Stimulated activated CD8-positive, alpha-beta memory T cell treated with anti-CD3 and anti-CD28 coated beads, Interleukin-2, amount 100 ng/mL, for 48 hours (primary cell): ENCODE results near the gene RIMS4.
A peak's percentile ranks its signal among the peaks of the same experiment; 100 is the strongest.

ENCODE experiments used
- DNase-seq, 2 donors: peaks; one replicate each; pipeline ENCODE4 v3.0.0-alpha.2; 2020; ENCODE audit warnings: low read depth in 2 of 2

The RIMS4 gene

DNA sequence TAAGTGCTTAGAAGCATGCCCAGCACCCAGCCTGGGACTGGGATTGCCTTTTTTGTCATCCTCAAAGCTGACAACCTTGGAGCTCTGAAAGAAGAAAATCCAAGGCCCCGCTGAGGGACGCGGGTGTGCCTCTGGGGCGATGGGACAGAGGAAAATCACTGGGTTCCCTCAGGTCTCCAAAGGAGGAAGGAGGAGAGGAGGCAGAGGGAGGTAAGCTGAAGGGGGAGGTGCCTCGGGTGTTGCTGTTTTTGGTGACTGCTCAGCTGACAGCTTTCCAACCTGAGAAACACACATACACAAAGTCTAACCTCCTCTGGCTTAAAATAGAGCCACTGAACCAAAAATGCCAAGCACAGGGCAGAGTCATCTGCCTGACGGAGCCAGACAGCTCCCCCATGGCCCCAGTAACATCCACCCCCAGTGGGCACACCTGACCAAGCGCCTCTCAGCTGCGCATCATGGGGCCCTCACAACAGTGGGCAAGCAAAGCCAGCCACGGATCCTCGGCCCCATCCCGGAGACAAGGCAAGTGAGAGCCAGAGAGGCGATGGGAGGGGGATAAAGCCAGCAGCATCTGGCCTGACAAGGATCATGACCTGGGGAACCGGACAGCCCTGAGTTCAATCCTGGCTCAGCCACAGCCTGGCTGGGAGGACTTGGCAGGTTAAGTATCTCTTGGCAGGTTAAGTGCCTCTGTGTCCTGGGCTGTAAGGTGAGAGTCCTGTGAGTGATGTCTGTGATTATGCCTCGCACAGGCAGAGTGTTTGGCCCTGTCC, 67.9 kb downstream of the RIMS4 start:
- DNase-seq, result no peak

DNA sequence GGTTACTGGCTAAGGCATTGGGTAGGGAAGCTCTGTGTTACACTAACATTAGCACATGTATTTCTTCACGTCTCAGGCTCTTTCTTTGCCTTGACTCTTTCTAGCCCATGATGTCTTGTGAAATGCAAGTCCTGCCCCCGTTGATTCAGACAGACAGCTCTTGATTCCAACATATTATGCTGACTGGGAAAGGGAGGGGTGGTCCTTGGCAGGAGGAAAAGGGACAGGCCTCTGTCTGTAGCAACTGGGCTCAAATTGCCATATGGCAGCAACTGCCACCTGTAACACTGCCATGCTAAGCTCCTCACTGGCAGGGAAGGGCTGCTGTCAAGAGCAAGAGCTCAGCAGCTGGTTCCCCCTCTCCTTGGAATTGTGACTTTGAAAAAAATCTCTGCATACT, 70.4 kb downstream of the RIMS4 start:
- DNase-seq, result no peak

DNA sequence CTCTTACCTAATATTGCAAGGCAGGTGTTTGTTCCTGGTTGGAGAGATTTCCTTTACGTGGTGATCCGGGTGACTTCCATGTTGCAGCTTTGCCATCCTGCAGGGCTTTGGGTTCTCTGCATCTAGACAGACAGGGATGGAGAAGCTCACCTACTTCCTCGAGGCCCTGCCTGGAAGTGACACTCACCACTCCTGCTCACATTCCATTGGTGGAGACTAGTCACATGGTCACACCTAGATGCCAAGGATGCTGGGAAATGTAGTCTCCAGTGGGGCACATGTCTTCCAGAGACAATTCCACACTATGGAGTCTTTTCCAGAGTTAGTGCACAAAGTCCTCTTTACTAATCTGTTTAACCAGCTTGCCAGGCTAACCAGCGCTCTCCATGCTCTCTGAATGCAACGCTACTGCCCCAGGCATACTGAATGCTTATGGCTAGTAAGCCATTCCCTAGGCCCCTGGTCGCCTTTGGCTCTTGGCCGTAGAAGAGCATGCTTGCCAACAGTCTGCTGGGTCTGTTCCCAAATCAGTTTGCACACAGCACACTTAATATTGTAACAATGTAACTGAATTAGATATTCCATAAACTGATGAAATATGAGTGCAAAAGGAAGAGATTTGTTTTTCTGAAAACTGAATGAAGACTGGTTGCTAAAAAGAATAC, 71.4 kb downstream of the RIMS4 start:
- DNase-seq, result no peak

DNA sequence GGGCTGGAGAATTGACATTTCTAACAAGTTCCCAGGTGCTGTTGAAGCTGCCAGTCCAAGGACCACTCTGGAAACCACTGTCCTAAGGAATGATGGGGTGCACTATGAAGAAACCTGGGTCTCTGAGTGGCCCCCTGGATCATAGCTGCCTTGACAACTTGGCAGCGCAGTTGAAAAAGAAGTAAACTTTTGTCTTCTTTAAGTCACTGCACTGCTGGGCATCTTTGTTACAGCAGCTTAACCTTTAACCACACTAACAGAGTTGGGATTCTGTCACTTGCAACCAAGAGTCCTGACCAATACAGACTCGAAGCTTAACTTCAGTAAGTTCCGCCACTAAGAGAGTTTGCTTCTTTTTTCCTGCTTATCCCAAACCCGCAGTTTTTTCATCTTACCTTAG, 73.2 kb downstream of the RIMS4 start:
- DNase-seq, result no peak

GRCh38 chr20:44736170-44737021, 74.0 kb downstream of the RIMS4 start:
- no peak for DNase-seq

GRCh38 chr20:44735816-44736169, 74.6 kb downstream of the RIMS4 start:
- DNase-seq, result no peak

- no peak for DNase-seq
Measured at GRCh38 chr20:44734938-44735337, 75.4 kb downstream of the RIMS4 start.

DNA sequence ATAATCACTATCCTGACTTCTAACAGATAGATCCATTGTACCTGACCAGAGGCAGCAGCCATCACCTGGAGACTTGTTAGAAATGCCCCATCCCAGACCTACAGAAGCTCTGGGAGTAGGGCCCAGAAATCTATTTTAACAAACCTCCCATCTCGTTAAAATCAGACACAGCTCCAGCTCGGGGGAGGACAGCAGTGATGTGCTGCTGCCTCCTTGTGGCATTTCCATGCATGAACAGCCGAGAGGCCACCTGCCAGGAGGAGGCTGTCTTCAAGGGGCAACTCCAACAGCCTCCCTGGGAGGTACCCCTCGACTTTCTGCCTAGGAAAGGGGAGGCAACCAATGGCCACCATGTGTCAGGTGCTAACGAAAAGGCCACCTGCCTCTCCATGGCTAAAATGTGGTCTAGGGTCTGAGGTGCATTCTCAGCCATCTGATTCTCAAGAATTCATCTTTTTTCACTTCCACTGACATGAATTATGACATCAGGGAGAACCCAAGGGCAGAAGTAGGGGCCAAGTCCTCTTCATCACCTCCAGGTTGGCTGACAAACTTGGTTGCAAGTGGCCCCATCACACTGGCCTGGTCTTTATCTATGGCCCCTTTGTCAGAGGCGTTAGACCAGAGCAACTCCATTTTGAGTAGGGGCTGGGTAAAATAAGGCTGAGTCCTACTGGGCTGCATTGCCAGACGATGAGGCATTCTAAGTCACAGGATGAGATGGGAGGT, 76.8 kb downstream of the RIMS4 start:
- peak; percentile 27 to 39 for DNase-seq

GRCh38 chr20:44732327-44732726, 78.0 kb downstream of the RIMS4 start:
- DNase-seq, result no peak

- no peak for DNase-seq
Measured at GRCh38 chr20:44731657-44732056, 78.7 kb downstream of the RIMS4 start.

DNA sequence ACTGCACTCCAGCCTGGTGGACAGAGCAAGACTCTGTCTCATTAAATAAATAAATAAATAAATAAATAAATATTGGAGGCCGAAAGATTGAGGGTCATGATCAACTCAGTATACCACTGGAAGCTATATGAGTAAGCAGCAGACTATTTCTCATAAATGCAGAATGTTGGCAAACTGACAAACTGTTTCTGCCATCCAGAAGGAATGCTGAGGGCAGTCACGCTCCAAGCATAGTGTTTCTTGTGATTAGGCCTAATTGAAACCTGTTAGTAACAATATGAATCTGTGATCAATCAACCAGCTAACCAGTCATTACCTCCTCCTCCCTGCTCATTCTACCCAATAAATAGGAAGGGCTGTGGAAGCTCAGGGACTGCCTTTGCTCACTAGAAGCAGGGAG, 79.9 kb downstream of the RIMS4 start:
- no peak for DNase-seq

- DNase-seq, result no peak
Measured at GRCh38 chr20:44728801-44729443, 81.4 kb downstream of the RIMS4 start.

GRCh38 chr20:44727651-44728050, 82.7 kb downstream of the RIMS4 start:
- no peak for DNase-seq

GRCh38 chr20:44727039-44727438, 83.3 kb downstream of the RIMS4 start:
- no peak for DNase-seq

- no peak for DNase-seq
Measured at GRCh38 chr20:44725837-44726236, 84.5 kb downstream of the RIMS4 start.

DNA sequence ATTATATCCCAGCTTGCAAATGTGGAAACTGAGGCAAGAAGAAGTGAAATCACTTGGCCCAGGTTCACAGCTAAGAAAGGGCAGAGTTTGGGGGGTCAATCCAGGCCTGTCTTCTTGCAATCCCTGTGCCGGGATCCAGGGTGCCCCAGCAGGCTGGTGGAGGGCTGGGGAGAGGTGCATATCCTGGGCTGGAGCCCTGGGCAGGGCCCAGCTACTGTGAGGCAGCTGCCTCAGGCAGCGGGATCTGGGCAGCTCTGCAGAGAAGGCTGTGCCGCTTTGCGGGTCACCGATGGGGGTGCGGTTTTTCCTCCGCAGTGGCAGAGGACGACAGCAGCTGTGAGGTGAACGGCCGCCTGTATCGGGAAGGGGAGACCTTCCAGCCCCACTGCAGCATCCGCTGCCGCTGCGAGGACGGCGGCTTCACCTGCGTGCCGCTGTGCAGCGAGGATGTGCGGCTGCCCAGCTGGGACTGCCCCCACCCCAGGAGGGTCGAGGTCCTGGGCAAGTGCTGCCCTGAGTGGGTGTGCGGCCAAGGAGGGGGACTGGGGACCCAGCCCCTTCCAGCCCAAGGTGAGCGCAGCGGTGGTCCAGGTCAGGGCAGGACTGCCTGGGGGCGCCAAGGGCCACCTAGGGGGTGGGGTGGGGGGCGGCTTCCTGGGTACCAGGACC, 85.8 kb downstream of the RIMS4 start:
- no peak for DNase-seq

GRCh38 chr20:44723798-44724362, 86.5 kb downstream of the RIMS4 start:
- DNase-seq, result no peak

GRCh38 chr20:44723391-44723790, 87.0 kb downstream of the RIMS4 start:
- no peak for DNase-seq

DNA sequence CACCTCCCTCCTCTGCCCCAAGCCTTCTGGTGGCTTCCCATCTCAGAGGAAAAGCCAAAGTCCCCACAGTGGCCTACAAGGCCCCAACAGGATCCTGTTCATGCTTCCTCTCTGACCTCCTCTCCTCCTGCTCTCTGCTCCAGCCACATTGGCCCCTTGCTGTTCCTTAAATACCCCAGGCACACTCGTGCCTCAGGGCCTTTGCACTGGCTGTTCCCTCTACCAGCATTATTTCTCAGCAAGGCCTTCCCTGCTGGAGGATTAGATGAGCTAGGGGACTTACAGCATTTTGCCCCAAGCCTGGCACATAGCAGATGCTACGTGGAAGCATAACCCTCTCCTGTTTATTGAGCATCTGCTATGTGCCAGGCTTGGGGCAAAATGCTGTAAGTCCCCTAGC, 87.4 kb downstream of the RIMS4 start:
- no peak for DNase-seq

DNA sequence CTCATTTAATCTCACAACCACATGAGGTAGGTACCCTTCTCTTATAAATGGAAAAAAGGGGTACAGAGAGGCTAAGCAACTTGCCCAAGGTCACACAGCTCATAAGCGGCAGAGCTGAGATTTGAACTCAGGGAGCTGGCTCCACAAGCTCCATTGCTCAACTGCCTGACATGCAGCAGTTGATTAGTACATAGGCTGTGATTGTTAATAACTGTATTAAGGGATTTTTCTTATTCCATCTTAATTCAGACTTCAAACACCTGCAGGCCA, 88.6 kb downstream of the RIMS4 start:
- DNase-seq, result no peak
